NCI-H128 (cell line): ENCODE measurements around the gene CWC15.
"Not testable (repeated sequence)": the region's sequence is repeated elsewhere in the genome, so short reads cannot be mapped to it uniquely, and the experiment has no call there.

Experiments
- DNase-seq: peaks from one replicate; lab custom pipeline; 2025; ENCODE audit not compliant: unreplicated experiment; lab: John Stamatoyannopoulos, UW

Gene CWC15

GRCh38 chr11:94922321-94923003, 50.9 kb downstream of the CWC15 start:
- DNase-seq, result no peak

GRCh38 chr11:94920311-94920710, 53.0 kb downstream of the CWC15 start:
- no peak for DNase-seq

GRCh38 chr11:94913718-94914394, 59.5 kb downstream of the CWC15 start:
- not testable (repeated sequence) for DNase-seq

GRCh38 chr11:94912806-94913205, 60.5 kb downstream of the CWC15 start:
- no peak for DNase-seq
